Upper lobe of left lung (tissue), 4 donors: ENCODE measurements around the gene FASTK.

Experiments
- POLR2A ChIP-seq, 4 donors: fragments of 450-650 bp; IDR thresholded peaks; one replicate each; pipeline ENCODE4 v1.5.1; 2016 to 2017; ENCODE audit warnings: antibody characterized with exemption in 4 of 4, mild to moderate bottlenecking in 2 of 4
- POLR2AphosphoS5 ChIP-seq, 2 donors: sonication (generic); formaldehyde crosslinking; IDR thresholded peaks; one replicate each; pipeline ENCODE4 v1.5.1; 2017; ENCODE audit warnings: antibody characterized with exemption in 2 of 2
- TF ChIP-seq, protein P1 (sequence below), 6 experiments: fragments of 450-650 bp in 4 of 6; fragments of 200-600 bp in 2 of 6; sonication (generic) in 2 of 6; IDR thresholded peaks; one replicate each; pipeline ENCODE4 v1.5.1; 2016 to 2019; ENCODE audit warnings: antibody characterized with exemption in 6 of 6

- TF ChIP-seq, protein P1, sequence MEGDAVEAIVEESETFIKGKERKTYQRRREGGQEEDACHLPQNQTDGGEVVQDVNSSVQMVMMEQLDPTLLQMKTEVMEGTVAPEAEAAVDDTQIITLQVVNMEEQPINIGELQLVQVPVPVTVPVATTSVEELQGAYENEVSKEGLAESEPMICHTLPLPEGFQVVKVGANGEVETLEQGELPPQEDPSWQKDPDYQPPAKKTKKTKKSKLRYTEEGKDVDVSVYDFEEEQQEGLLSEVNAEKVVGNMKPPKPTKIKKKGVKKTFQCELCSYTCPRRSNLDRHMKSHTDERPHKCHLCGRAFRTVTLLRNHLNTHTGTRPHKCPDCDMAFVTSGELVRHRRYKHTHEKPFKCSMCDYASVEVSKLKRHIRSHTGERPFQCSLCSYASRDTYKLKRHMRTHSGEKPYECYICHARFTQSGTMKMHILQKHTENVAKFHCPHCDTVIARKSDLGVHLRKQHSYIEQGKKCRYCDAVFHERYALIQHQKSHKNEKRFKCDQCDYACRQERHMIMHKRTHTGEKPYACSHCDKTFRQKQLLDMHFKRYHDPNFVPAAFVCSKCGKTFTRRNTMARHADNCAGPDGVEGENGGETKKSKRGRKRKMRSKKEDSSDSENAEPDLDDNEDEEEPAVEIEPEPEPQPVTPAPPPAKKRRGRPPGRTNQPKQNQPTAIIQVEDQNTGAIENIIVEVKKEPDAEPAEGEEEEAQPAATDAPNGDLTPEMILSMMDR (IDR thresholded peaks at IDR 0.05): peak; percentile 35 to 76 (median 65)
- TF ChIP-seq POLR2AphosphoS5 (IDR thresholded peaks at IDR 0.05) (peak; percentile 72 to 74), POLR2A (IDR thresholded peaks at IDR 0.05) (peak in 3 of 4 donors; percentile 45 to 77 (median 73))
Observed at GRCh38 chr7:151028131-151028947, 52.3 kb downstream of the FASTK start, which contains the start of gene ABCB8.
